ENCODE data around the gene EPS15. TPM values are rescaled to one million over a fixed set of nuclear protein-coding genes. Genes with fewer than 3 reads are reported as not detected.
"Not testable (repeated sequence)": the region's sequence is repeated elsewhere in the genome, so short reads cannot be mapped to it uniquely, and the experiment has no call there.

EPS15 gene
- total and polyA plus RNA-seq, 12 donors = 12.4 to 81.4 (median 63.0) TPM

DNA sequence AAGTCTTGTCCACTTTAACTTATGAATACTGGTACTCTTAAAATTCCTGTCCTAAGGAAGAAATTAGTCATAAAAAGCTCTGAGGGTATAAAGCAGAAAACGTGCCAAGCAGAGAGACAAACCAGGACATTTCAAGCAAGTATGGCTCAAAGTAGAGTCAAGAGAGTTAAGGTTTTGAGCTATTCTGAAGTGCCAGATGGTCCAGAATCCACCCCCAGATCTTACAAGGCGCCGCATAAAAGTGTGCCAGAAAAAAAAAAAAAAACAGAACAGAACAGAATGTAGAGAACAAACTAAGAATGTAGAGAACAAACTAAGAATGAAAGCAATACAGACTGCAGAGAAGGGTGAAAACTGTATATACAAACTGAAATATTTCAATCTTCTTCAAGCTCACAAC lies 12.5 kb downstream of the EPS15 start:
- intact Hi-C loops (cut with DNase I) = no loop called here
- WGBS, 2 donors = 28 to 30% methylated on average over 3 of the region's 3 CpGs
- no peaks in the 10 kb centered on the region for H3K27me3 ChIP-seq
- DNase-seq (peak in 1 of 2 donors; percentile 34), ATAC-seq (peak; percentile 43 to 87 (median 78))
- TF ChIP-seq, protein P1, sequence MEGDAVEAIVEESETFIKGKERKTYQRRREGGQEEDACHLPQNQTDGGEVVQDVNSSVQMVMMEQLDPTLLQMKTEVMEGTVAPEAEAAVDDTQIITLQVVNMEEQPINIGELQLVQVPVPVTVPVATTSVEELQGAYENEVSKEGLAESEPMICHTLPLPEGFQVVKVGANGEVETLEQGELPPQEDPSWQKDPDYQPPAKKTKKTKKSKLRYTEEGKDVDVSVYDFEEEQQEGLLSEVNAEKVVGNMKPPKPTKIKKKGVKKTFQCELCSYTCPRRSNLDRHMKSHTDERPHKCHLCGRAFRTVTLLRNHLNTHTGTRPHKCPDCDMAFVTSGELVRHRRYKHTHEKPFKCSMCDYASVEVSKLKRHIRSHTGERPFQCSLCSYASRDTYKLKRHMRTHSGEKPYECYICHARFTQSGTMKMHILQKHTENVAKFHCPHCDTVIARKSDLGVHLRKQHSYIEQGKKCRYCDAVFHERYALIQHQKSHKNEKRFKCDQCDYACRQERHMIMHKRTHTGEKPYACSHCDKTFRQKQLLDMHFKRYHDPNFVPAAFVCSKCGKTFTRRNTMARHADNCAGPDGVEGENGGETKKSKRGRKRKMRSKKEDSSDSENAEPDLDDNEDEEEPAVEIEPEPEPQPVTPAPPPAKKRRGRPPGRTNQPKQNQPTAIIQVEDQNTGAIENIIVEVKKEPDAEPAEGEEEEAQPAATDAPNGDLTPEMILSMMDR (IDR thresholded peaks at IDR 0.05) = no peak
- H3K9me3 ChIP-seq = no peaks in the 10 kb centered on the region
- peak overlapping the region in 1 of 10 donors; percentile 37 for H3K27ac ChIP-seq
- H3K4me3 ChIP-seq = peak overlapping the region in 3 of 10 donors; percentile 11 to 14 (median 13)
- peaks cover 0 to 53% (median 34%) of the 10 kb centered on the region in 9 donors for H3K4me1 ChIP-seq
- peaks cover 0 to 22% (median 0%) of the 10 kb centered on the region in 9 donors for H3K36me3 ChIP-seq

DNA sequence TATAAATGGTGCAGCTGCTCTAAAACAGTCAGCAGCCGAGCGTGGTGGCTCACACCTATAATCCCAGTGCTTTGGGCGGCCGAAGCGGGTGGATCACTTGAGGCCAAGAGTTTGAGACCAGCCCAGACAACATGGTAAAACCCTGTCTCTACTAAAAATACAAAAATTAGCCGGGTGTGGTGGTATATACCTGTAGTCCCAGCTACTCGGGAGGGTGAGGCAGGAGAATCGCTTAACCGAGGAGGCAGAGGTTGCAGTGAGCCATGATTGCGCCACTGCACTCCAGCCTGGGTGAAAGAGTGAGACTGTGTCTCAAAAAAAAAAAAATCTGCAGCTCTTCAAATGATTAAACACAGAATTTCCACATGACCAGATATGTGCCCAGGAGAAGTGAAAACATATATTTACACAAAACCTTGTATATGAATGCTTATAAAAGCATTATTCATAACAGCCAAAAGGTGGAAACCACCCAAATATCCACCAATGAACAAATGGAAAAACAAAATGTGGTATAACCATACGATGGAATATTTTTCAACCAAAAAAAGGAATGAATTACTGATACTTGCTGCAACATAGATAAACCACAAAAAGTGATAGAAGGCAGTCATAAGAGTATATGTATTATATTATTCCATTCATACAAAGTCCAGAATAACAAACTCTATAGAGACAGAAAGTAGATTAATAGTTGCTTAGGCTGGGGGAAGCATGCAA lies 14.1 kb downstream of the EPS15 start:
- ATAC-seq (no peak), DNase-seq (no peak)
- H3K27me3 ChIP-seq = no peaks in the 10 kb centered on the region
- peaks cover 0 to 22% (median 0%) of the 10 kb centered on the region in 9 donors for H3K36me3 ChIP-seq
- H3K4me1 ChIP-seq = peaks cover 0 to 50% (median 26%) of the 10 kb centered on the region in 9 donors
- 94 to 97% methylated on average over 11 of the region's 11 CpGs for WGBS, 2 donors
- TF ChIP-seq, protein P1 (IDR thresholded peaks at IDR 0.05) = no peak
- no peak overlapping the region for H3K27ac ChIP-seq
- intact Hi-C loops (cut with DNase I) = no loop called here
- no peaks in the 10 kb centered on the region for H3K9me3 ChIP-seq
- H3K4me3 ChIP-seq = no peak overlapping the region

DNA sequence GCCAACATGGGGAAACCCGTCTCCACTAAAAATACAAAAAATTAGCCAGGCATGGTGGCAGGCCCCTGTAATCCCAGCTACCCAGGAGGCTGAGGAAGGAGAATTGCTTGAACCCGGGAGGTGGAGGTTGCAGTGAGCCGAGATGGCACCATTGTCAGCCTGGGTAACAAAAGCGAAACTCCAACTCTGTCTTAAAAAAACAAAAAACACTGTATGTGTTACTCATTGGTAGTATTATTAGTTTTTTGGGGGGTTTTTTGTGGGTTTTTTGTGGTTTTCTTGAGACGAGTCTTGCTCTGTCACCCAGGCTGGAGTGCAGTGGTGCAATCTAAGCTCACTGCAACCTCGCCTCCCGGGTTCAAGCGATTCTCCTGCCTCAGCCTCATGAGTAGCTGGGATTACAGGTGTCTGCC lies 17.8 kb downstream of the EPS15 start:
- intact Hi-C loops (cut with DNase I) = not testable (repeated sequence)
- WGBS, 2 donors = 91 to 93% methylated on average over 8 of the region's 8 CpGs

DNA sequence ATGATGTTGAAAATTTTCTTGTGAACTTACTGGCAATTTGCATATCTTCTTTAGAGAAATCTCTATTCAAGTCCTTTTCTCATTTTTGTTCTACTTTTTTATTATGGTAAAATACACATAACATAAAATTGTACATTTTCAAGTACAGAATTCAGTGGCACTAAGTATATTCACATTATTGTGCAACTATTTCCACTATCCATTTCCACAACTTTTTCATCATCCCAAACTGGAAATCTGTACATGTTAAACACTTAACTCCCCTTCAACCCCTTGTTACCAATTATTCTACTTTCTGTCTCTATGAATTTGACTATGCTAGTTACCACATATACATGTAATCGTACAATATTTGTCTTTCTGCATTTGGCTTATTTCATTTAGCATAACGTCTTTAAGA lies 19.4 kb downstream of the EPS15 start:
- ATAC-seq (no peak), DNase-seq (no peak)
- intact Hi-C loops (cut with DNase I) = no loop called here
- Histone ChIP-seq H3K36me3 (peaks cover 0 to 25% (median 0%) of the 10 kb centered on the region in 9 donors), H3K27me3 (no peaks in the 10 kb centered on the region), H3K9me3 (no peaks in the 10 kb centered on the region), H3K27ac (no peak overlapping the region), H3K4me1 (peaks cover 2 to 25% (median 17%) of the 10 kb centered on the region in 9 donors), H3K4me3 (no peak overlapping the region)
- WGBS, 2 donors = 98 to 99% methylated on average over 2 of the region's 2 CpGs
- TF ChIP-seq, protein P1 (IDR thresholded peaks at IDR 0.05) = no peak

More for the DNA sequence above, 17.8 kb downstream of the EPS15 start:
- not testable (repeated sequence) for H3K9me3 ChIP-seq, DNase-seq, ATAC-seq, H3K4me3 ChIP-seq, H3K27ac ChIP-seq, H3K27me3 ChIP-seq
- Histone ChIP-seq H3K4me1 (peaks cover 0 to 26% (median 5%) of the 10 kb centered on the region in 9 donors), H3K36me3 (peaks cover 0 to 27% (median 0%) of the 10 kb centered on the region in 9 donors)

DNA sequence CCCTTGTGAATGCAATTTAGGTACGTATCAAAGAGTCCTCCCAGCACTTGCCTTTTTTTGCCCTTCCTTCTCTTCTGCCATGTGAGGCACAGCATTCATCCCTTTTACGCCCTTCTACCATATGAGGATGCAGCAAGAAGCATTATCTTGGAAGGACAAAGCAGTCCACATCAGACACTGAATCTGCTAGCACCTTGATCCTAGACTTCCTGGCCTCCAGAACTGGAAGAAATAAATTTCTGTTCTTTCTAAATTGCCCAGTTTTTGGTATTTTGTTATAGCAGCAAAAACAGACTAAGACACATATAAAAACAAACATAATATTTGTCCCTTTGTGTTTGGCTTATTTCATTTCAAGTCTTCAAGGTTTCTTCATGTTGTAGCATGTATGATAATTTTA lies 20.1 kb downstream of the EPS15 start:
- ATAC-seq (no peak), DNase-seq (no peak)
- whole genome bisulfite sequencing, 2 donors = 91 to 96% methylated on average over 2 of the region's 2 CpGs
- intact Hi-C loops (cut with DNase I) = no loop called here
- TF ChIP-seq, protein P1 (IDR thresholded peaks at IDR 0.05) = no peak
- Histone ChIP-seq H3K36me3 (peaks cover 0 to 22% (median 0%) of the 10 kb centered on the region in 9 donors), H3K9me3 (no peaks in the 10 kb centered on the region), H3K27ac (no peak overlapping the region), H3K4me3 (no peak overlapping the region), H3K27me3 (no peaks in the 10 kb centered on the region), H3K4me1 (peaks cover 3 to 29% (median 25%) of the 10 kb centered on the region in 9 donors)

All from heart right ventricle (tissue), 16 donors.